TTC549 (cell line): ENCODE measurements around the gene HADHA.

Experiments used
- FAIRE-seq: peaks from 2 replicates; lab custom pipeline; 2012; peaks lifted over from hg19 to GRCh38; lab: Jason Lieb, UNC

The HADHA gene

DNA sequence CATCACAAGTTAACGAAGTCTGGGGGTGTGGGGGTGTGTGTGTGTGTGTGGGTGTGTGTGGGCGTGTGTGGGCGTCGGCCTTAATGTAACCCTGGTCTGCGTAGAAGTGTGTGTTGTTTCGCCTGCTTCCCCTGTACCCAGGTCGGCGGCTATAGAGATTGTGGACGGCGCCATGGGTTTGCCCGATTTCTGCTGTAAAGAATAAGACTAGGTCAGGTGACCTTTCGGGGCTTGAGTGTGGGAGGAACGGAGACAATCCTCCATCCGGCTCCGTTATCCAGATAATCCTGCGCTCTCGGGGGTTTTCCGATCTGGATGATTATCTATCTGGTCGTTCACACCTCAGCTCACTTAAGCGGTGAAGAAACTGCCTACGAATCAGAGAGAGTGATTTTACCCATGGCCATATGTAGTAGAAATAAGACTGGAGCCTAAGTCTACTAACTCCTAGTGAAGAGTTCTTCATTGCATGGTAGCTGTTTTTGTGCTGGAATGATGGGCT is 850 bp upstream of the HADHA start:
- no peak for FAIRE-seq

DNA sequence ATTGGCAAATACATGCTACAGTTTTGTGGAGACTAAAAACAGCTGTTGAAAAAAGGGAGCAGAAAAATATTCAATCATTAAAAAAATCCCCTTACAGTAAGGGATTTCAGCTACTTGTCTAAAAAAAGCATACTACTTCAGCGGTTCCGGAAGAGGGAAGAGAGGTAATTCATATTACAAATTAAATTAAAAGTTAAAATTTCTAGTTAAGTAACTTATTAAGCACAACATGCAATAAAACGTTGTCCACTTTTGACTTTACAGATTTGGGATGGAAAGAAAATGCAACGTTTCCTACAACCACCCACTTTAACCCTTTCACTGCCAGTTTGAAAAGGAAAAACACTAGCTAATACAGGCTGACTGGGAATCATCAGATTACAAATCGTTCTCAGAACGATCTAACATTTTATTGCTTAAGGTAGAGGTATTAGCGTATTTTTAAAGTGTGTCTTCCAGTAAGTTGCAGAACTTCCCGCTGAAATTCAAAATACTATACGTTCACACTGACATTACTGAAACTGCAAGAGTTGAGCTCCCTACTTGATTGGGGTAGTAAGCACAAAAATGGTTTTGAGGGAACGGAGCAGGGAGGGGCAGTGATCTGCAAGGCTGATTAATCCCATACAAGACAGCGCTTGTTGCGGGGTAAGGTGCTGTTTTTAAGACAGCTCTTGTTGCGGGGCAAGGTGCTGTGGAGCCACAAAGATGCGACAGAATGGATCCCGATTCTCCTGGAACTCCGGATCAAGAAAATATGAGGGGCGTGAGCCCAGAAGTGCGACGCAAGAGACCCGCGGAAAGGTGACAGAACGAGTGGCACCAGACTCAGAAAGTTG is 743 bp downstream of the HADHA start:
- no peak for FAIRE-seq

DNA sequence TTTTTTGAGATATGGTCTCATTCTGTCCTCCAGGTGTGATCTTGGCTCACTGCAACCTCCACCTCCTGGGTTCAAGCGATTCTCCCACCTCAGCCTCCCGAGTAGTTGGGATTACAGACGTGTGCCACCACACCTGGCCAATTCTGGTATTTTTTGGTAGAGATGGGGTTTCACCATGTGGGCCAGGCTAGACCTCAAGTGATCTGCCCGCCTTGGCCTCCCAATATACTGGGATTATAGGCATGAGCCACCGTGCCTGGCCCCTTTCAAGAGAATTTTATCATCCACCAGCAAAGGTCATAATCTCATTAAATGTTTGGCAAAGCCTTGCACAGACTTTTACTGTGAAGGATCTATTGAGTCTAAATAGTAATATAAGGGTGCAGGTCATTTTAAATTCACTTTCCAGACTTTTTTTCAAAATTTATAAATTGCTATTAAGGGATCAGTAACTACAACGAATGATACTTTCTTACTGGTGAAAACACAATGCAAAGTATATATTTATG is 2.5 kb downstream of the HADHA start:
- no peak for FAIRE-seq

GRCh38 chr2:26238311-26238958 is 6.0 kb downstream of the HADHA start:
- FAIRE-seq = no peak

DNA sequence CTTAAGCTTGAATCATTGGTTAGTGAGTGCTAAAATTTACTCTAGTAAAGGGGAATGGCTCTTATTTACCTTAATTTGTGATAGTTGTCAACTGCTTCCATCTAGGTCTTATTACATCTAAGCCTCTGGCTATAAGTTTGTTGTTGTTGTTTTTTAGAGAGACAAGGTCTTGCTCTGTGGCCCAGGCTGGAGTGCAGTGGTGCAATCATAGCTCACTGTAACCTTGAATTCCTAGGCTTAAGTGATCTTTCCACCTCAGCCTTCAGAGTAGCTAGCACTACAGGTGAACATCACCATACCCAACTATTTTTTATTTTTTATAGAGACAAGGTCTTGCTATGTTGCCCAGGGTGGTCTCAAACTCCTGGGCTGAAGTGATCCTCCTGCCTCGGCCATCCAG is 6.6 kb downstream of the HADHA start:
- FAIRE-seq = no peak

DNA sequence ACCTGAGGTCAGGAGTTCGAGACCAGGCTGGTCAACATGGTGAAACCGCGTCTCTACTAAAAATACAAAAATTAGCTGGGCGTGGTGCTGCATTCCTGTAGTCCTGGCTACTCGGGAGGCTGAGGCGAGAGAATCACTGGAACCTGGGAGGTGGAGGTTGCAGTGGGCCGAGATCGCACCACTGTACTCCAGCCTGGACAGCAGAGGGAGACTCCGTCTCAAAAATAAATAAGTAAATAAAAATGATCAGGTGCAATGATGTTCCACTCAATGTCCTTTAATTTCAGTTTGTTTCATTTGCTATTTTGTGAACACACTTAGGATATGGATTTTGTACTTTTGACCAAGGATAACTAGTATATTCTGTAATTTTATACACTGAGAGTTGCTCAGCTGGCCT is 9.3 kb downstream of the HADHA start:
- FAIRE-seq = no peak

- no peak for FAIRE-seq
These were observed 13.6 kb downstream of the HADHA start for GRCh38 chr2:26230806-26231205.

GRCh38 chr2:26229595-26229994 is 14.8 kb downstream of the HADHA start:
- FAIRE-seq = peak; percentile 55

GRCh38 chr2:26224095-26224494 is 20.3 kb downstream of the HADHA start:
- FAIRE-seq = no peak

- no peak for FAIRE-seq
These were observed 21.4 kb downstream of the HADHA start for GRCh38 chr2:26223018-26223417.

DNA sequence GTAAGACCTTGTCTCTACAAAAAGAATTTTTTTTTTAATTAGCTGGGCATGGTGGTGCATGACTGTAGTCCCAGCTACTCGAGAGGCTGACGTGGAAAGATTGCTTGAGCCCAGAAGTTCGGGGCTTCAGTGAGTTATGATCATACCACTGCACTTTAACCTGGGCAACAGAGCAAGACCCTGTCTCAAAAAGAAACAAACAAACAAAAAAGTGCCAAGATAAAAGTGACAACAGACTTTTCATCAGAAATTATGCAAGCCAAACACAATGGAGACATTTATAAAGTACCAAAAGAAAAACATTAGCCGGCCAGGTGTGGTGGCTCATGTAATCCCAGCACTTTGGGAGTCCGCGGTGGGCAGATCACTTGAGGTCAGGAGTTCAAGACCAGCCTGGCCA is 26.7 kb downstream of the HADHA start:
- no peak for FAIRE-seq

DNA sequence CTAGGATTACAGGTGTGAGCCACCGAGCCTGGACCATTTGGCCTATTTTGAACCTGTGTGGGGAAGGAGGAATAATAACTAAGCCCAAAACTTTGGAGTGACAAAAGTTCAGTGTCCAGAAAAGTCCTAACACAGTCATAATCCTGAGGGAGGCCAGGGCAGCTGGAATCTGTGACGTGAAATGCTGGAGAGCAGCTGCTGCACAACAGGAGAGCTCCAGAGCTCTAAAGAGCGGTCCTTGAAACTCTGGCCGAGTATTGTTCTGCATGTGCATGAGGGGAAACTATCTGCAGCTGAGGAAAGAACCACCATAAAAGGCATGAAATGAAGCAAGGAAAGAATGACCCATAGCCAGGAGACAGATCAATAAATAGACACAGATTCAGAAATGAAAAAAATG is 27.8 kb downstream of the HADHA start:
- FAIRE-seq = no peak

DNA sequence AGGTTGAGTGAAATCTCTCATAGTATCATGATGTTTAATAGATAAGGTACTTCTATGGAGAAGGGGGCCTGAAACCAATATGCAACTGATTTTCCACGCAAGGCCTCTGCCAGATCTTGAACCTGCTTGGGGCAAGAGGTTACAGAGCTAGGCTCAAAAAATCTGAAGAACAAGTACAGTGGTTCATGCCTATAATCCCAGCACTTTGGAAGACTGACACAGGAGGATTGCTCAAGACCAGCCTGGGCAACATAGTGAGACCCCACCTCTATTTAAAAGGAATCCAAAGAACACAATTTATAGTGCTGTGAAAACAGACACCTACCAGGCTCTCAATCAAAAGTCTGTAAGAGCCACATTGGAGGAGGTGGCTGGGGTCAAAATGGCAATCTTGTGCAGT is 28.6 kb downstream of the HADHA start:
- FAIRE-seq = no peak

- no peak for FAIRE-seq
These were observed 29.7 kb downstream of the HADHA start for GRCh38 chr2:26214759-26215158.

- no peak for FAIRE-seq
These were observed 32.4 kb downstream of the HADHA start for GRCh38 chr2:26212011-26212410.

- FAIRE-seq = no peak
These were observed 40.5 kb downstream of the HADHA start for GRCh38 chr2:26203906-26204305.

GRCh38 chr2:26202981-26203490 is 41.4 kb downstream of the HADHA start:
- FAIRE-seq = no peak

GRCh38 chr2:26197516-26197915 is 46.9 kb downstream of the HADHA start:
- no peak for FAIRE-seq

DNA sequence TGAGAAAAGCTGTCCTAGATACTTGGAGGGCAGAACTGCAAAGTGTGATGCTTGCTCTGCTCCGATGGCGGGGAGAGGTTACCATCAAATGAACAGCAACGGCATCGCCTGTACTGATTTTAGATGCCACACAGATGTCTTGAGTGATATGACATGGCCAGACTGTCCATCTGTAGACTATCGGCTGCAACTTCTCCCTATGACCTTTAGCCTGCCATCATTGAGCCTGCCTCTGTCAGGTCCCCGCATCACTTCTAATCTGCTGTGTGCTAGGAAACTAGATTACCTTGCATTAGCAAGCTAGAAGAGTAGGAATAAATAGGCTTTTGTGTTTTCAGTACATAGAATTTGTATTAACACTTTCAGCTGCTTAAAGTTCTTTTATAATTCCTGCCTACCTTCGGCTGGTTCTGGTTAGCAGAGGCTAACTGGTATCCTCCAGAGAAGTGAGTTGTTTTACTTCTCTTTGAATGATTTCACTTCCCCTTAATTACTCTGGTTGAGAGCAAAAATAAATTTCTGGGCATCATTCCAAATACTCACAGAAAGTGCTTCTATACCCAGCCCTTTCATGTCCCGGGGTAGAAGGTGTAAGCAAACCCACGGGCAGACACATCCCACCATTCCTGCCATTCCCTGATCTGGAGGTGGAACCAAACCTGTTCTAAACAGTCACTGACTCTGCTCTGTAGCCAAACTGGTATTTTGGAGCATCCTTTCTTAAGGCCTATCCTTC is 47.6 kb downstream of the HADHA start:
- FAIRE-seq = no peak

- no peak for FAIRE-seq
These were observed 49.1 kb downstream of the HADHA start for GRCh38 chr2:26195040-26195984.

GRCh38 chr2:26193578-26194231 is 50.7 kb downstream of the HADHA start:
- FAIRE-seq = no peak
